ENCODE measurements around the gene SIK3.

Gene SIK3

GRCh38 chr11:117107701-117108590 is 9.7 kb upstream of the SIK3 start:
- DNase-seq: no peak

DNA sequence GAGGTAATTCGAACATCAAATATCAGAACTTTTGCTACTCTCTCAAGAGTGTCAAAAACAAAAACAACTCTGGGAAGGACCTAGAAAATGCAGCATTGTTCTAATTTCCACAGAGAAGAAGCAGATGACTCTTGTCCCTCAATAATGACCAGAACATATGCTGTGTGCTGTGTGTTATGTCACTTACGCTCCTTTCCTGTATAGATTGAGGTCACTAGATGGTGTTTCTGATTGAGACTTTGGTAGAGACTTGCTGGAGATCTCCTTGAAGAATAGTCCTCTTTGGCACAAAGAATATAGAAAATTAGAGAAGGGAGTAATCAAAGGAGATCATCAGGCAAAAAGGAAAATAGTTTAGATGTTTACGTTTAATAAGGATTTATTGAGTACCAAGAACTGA is 2.3 kb upstream of the SIK3 start:
- no peak for DNase-seq

- no peak for DNase-seq
Observed at GRCh38 chr11:117099696-117100095, 1.5 kb upstream of the SIK3 start.

DNA sequence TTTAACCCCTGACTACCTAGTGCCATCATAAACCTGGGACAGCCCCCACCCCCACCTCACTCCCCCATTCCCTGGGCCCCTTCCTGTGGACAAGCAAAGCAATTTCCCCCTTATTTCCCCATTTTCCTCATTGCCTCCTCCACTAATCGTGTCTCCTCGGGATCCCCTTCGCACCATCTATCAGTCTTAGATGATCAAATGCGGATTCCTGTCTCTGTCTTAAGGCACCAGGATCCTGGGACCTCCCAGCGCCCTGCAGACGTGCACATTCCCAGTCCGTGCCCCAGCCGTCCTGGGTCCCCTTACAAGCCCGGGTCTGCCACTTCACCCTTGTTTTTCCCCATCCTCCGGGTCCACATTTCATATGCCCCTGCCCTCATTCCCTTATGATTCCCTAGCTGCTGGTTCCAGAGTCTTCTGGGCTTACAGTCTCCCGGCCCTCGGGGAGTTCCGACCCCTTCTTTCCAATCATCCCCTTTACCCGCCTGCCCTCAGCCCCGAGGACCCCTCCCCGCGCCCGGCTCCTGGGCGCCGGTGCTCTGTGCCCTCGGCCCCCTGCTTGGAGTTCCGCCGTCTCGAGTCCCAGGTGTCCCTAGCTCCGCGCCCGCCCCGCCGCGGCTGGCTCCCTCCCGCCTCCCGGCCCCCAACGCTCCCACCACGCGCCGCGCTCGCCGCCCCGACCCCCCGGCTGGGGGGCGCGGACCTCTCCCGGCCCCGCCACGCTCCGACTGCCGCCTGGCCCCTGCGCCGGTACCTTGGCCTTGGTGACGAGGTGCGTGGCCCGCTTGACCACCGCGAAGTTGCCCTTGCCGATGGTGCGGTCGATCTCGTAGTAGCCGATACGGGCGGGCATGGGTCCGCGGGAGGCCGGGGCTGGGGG is 599 bp downstream of the SIK3 start:
- DNase-seq: peak; percentile 75

GRCh38 chr11:117097014-117097388 is 1.2 kb downstream of the SIK3 start:
- DNase-seq: no peak

DNA sequence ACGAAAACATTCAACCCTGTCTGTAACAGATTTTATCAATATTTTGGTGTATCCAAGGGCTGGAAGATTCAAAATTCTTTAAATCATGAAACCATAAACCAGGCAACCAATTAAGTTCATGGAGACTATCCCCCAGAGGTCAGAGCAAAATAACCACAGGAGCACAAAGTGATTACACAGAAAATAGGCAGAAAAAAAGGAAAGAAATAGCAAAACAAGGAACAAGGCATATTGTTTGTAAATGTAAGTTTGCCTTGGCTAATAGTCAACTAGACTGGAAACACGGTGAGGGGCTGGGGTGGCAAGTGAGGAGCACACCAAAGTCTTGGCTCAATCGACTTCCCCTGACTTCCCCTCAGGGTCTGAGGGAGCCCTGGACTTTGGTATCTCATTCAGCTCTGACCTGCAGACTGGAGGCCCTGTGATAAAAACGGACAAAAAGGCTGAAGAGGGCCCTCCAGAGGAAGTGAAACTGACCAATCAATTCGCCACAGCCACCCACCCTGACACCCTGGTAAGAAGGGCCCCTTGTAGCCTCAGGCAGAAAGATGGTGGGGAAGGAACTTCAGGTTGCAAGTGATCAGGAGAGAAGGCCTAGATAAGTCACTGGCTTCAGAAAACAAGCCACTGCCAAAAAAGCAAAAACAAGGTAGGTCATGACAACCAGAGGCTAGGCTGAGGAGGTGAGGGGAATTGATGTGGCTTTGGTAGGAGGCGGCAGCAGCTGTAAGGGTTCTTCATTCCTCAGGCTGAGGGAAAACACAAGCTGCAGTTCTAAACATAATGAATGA is 1.8 kb downstream of the SIK3 start:
- DNase-seq: peak; percentile 97

DNA sequence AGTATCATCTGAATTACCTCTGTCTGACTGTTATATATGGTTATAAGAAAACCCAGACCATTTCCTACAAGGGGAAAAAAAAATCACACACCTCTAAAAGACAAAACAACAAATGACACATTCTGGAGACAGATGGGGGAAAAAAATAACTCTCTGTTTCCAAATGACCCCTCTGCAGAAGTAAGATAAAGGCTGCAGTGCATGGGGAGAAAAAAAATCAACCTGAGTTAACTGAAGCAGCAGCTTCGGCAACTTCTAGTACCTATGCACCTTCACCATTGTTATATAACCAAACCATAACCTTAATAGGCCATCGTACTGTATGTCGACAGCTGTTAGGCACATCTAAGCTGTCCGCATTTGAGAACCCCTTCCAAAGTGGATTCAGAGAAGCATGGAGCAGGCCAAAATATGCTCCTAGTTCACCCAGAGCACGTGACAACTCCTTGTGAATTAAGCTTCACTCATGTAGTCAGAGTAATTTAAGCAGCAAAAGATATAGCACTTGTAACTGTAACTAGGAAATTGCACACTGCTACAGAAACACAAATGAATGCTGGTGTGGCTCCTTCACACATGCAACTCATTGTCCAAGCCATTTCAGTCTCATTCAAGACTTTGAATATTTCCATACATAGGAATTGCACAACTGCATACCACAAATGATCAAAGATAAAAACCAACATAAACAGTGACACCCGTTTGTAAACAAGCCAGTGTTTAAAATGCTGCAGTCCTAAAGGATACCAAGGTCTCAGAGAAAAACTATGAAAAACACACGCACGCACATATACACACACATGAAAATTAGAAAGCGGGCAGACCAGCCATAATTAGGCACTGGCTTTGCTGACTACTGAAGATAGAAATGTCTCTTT is 2.7 kb downstream of the SIK3 start:
- peak; percentile 82 for DNase-seq

DNA sequence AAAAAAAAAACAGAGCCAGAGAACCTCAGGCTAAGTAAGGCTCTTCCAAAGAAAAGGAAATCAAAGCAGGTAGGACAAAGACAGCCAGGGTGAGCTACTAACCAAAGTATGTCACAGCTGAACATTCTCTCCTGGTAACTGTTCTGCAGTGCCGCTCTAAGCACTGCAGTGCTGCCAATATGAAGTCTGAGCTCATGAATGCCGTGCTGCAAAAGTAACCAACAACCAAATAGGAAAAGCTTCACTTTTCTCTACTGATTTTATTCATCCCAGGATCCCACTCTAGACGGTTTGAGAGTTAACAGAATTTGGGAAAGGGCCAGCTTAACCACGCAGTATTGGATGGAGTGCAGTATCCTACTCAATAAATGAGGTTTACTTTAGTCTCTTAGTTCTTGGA is 3.5 kb downstream of the SIK3 start:
- DNase-seq: no peak

GRCh38 chr11:117092951-117093590 is 5.2 kb downstream of the SIK3 start:
- no peak for DNase-seq

- no peak for DNase-seq
Observed at GRCh38 chr11:117091753-117092477, 6.3 kb downstream of the SIK3 start.

GRCh38 chr11:117090111-117090706 is 8.0 kb downstream of the SIK3 start:
- DNase-seq: no peak

- DNase-seq: peak; percentile 62
Observed at GRCh38 chr11:117089685-117090084, 8.5 kb downstream of the SIK3 start.

DNA sequence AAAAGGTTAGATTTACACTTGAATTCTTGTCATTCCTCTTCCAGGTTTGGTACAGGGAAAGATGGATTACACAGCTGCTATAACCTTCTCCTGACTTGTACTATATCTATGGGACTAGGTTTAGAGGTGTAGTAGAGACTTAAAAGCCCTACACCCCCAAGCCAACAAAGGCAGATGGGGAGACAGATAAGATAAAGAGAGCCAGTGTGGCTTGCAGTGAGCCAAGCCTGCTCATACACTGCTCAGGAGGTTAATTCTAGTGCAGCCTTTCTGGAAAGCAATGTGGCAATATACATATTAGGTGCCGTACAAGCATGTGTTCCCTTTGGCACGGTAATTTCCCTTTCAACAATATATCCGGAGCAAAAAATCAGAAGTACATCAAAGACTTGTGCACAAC is 10.8 kb downstream of the SIK3 start:
- DNase-seq: peak; percentile 44

DNA sequence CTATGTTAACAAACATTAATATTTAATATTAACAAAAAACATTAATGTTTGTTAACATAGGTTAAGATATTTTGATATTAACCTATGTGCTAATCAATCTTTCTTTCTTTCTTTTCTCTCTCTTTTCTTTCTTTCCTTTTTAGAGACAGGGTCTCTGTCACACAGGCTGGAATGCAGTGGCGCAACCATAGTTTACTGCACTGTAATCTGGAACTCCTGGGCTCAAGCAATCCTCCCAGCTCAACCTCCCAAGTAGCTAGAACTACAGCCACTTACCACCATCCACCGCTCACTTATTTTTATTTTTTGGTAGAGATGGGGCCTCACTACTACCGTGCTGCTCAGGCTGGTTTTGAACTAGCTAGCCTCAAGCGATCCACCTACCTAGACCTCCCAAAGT is 13.2 kb downstream of the SIK3 start:
- DNase-seq: no peak

GRCh38 chr11:117083011-117083935 is 15.0 kb downstream of the SIK3 start:
- no peak for DNase-seq

DNA sequence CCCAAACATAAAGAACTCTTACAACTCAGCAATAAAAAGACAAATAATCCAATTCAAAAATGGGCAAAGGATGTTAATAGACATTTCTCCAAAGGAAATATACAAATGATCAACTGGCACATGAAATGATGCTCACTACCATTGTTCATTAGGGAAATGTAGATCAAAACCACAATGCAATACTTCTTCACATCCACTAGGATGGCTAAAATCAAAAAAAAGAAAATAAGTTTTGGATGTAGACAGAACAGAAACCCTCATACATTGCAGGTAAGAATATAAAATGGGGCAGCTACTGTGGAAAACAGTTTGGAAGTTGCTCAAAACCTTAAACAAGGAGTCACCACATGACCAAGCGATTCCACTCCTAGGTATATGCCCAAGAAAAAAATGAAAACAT is 16.3 kb downstream of the SIK3 start:
- no peak for DNase-seq

GRCh38 chr11:117080370-117080769 is 17.9 kb downstream of the SIK3 start:
- DNase-seq: no peak

DNA sequence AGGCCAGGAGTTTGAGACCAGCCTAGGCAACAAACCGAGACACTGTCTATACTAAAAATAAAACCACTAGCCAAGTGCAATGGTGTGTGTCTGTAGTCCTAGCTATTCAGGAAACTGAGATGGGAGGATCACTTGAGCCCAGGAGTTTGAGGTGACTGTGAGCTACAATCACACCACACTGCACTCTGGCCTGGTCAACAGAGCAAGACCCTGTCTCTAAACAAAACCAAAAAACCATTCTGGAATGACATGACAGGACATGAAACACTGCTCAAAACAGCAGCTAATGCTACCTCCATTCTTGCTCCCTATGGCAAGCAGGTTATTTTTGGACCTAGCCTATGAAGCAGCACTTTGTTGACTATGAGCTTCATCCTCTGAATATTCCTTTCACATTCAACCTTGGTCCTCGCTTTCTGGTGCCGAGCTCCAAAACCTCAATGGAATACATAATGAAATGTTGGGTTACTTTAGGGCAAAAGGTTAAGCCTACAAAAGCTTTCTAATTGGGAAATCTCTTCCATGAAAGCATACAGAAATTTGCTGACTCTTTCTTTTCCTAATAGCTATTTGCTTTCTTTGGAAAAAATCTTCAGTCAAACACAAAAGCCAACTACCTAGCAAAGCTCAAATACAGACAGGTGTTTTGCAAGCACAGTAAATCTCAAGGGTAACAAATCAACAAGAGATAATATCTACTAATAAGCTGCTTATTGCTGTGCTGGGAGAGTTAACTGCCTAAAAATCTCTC is 21.1 kb downstream of the SIK3 start:
- DNase-seq: no peak

GRCh38 chr11:117075186-117075585 is 23.0 kb downstream of the SIK3 start:
- DNase-seq: peak; percentile 32
